Omental fat pad (tissue), 4 donors: ENCODE results near the gene RCSD1. TPM values are rescaled to one million over a fixed set of nuclear protein-coding genes. Genes with fewer than 3 reads are reported as not detected.

Experiments used
- ATAC-seq: fragments of 150-250 bp; one replicate; pipeline ENCODE4 v1.9.1; 2016; ENCODE audit warnings: mild to moderate bottlenecking, moderate library complexity; ENCODE audit not compliant: low FRiP score
- DNase-seq: peaks from one replicate; pipeline ENCODE4 v3.0.0-alpha.2; 2019; ENCODE audit warnings: low spot score
- total RNA-seq, 4 donors: library from RNA; depleted of rRNA; stranded (reverse); fragments of >200 nt; gene quantifications; one replicate each; pipeline ENCODE4 v1.1.0, GENCODE V29; 2016
- TF ChIP-seq, protein P1 (sequence below), 3 donors: fragments of 450-650 bp; IDR thresholded peaks; one replicate each; pipeline ENCODE4 v1.5.1; 2016 to 2017; ENCODE audit warnings: antibody characterized with exemption in 3 of 3, mild to moderate bottlenecking in 3 of 3, moderate library complexity in 2 of 3

The RCSD1 gene
- total RNA-seq, 4 donors from 2014 or later: 11.3 to 37.5 (median 16.2) TPM

DNA sequence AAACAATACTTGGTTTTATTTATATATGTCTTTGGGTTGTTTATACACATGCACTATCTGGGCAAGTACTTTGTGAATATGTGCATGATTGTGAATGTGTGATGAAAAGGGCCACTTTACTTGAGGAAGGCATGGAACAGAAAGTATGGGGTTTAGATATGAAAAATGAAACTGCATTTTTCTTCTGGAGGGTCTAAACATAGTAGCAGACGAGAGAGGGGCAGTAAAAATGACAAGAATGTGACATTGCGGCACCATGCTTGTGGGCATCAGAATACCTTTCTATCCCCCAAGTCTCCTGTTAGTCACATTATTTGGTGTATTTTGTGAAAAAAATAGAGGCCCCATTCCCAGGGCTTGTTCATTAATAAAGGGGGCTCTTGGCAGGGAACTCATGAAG, 76.3 kb downstream of the RCSD1 start:
- no peak for DNase-seq
- TF ChIP-seq, protein P1, sequence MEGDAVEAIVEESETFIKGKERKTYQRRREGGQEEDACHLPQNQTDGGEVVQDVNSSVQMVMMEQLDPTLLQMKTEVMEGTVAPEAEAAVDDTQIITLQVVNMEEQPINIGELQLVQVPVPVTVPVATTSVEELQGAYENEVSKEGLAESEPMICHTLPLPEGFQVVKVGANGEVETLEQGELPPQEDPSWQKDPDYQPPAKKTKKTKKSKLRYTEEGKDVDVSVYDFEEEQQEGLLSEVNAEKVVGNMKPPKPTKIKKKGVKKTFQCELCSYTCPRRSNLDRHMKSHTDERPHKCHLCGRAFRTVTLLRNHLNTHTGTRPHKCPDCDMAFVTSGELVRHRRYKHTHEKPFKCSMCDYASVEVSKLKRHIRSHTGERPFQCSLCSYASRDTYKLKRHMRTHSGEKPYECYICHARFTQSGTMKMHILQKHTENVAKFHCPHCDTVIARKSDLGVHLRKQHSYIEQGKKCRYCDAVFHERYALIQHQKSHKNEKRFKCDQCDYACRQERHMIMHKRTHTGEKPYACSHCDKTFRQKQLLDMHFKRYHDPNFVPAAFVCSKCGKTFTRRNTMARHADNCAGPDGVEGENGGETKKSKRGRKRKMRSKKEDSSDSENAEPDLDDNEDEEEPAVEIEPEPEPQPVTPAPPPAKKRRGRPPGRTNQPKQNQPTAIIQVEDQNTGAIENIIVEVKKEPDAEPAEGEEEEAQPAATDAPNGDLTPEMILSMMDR (IDR thresholded peaks at IDR 0.05): no peak
- no peak for ATAC-seq

DNA sequence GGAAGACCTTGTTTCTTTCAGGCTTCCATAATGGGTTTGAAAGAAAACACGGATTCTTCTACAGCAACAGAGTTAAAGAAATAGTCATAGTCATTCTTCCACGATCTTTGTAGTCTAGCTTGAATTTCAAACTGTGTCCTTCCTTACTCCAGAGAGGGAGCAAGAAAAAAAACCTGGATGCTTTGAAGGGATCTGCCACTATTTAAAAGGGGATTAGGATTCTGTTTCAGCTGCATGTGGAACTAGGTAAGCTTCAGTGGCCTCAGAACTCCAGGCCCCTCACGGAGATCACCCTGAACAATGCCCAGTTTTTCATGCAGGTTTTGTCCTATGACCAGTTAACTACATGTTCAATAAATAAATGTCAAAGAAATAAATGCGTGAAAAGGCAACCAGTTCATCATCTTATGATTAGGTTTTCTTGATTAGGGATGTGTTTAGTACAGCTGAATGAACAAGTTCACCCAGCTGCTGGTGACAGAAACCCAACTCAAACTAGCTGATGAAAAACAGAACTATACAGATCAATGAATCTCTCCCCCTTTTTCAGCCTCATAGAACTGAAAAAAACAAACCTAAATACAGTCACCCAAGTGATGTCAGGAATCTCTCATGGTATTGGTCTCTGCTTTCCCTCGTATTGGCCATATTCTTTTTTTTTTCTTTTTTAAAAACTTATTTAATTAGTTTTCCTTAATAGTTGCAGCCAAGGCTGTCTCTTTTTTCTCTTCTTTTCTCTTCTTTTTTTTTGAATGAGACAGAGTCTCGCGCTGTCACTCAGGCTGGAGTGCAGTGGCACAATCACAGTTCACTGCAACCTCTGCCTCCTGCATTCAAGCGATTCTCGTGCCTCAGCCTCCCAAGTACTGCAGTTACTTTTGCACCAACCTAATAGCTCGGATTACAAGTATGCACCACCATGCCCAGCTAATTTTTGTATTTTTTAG, 77.2 kb downstream of the RCSD1 start:
- DNase-seq: no peak
- no peak for ATAC-seq
- TF ChIP-seq, protein P1 (IDR thresholded peaks at IDR 0.05): no peak

DNA sequence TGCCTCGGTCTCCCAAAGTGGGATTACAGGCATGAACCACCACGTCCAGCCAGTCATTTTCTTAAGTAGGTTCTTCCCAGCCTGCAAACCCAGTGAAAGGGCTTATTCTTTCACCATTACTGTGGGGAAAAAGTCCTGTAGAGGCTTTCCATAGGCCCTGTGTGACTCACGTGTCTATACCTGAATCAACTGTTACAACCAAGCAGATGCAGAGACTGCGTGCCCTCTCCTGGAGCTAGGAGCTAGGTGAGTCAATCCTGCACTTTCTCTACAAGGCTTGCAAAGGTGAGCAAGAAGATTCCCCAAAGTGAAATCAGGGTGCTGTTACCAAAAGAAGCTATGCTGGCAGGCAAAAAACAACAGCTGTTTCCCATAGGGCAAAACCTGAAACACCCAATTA, 77.9 kb downstream of the RCSD1 start:
- ATAC-seq (no peak), DNase-seq (no peak)
- TF ChIP-seq, protein P1 (IDR thresholded peaks at IDR 0.05): no peak

DNA sequence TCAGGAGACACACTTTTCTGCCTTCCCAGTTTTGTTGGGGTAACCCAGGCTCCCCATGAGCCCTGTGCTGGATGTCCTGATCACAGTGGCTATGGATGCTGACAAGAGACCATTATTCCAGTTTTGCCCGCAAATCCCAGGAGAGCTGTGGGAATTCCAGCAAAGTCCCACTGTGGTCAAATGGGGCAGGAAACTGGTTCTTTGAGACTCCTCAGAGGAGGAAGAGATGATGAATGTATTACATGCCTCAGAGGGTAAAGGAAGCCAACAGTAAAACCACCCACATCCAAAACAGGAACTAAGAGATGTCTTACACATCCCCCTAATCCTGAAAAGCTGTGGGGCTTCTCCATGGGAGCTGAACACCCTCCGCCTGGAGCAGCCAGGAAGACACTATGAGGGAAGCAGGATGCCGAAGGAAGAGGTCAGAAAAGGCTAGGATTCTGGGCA, 78.9 kb downstream of the RCSD1 start:
- ATAC-seq: no peak

DNA sequence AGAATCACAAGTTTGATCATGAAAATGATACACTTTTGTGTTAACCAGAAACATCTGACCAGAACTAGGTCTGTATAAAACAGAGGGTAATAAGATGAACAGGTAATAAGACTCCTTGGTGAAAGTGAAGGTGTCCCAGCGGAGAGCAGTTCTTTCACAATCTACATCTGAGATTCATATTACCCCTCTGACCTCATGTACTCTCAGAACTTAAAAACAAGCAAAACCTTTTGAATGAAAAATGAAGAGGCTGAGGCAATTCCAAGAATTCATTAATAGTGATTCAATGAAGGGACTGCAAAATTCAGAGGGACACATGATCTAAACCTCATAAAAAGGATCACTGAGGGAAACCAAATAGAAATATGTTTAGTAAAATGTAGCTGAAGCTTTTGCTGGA, 80.8 kb downstream of the RCSD1 start:
- DNase-seq (no peak), ATAC-seq (no peak)
- TF ChIP-seq, protein P1 (IDR thresholded peaks at IDR 0.05): no peak

More for the DNA sequence above, 78.9 kb downstream of the RCSD1 start:
- no peak for DNase-seq
- TF ChIP-seq, protein P1 (IDR thresholded peaks at IDR 0.05): no peak

DNA sequence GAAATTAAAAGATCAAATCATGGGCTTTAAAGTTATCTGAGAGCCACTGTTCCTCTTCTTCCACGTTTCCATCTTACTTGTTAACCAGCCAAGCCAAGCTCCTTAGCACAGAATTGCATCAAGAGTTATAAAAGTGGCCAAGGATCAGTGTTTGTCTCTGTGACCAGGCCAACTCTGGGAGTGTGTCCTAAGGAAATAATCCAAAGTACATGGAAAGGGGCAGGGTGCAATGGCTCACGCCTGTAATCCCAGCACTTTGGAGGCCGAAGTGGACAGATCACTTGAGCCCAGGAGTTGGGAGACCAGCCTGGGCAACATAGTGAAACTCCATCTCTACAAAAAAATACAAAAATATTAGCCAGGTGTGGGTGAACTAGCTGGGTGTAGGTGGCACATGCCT, 81.8 kb downstream of the RCSD1 start:
- TF ChIP-seq, protein P1 (IDR thresholded peaks at IDR 0.05): no peak
- DNase-seq (no peak), ATAC-seq (no peak)
